Kidney (tissue), 14 donors: ENCODE measurements around the gene MGST3. TPM values are rescaled to one million over a fixed set of nuclear protein-coding genes. Genes with fewer than 3 reads are reported as not detected.
"Not testable (repeated sequence)": the region's sequence is repeated elsewhere in the genome, so short reads cannot be mapped to it uniquely, and the experiment has no call there.

Source experiments
- DNase-seq, 5 donors: peaks; one replicate each; pipeline ENCODE4 v3.0.0-alpha.2; 2013 to 2020
- FAIRE-seq: peaks from 2 replicates; lab custom pipeline; 2012; peaks lifted over from hg19 to GRCh38; lab: Jason Lieb, UNC
- H3K27ac ChIP-seq, 2 donors: one replicate each; pipeline ENCODE4 v1.7.0; 2013; ENCODE audit warnings: low read depth in 2 of 2, low read length in 2 of 2, inconsistent platforms in 1 of 2
- H3K27me3 ChIP-seq: one replicate; pipeline ENCODE4 v1.7.1; 2013; ENCODE audit warnings: low read length, inconsistent platforms; ENCODE audit not compliant: control insufficient read depth, insufficient read depth
- H3K36me3 ChIP-seq, 3 donors: one replicate each; pipeline versions ENCODE4 v1.7.0 to v1.7.1; 2013; ENCODE audit warnings: low read length in 3 of 3, control low read depth in 1 of 3, inconsistent platforms in 1 of 3; ENCODE audit not compliant: insufficient read depth in 3 of 3, control insufficient read depth in 2 of 3
- H3K4me1 ChIP-seq, 3 donors: one replicate each; pipeline versions ENCODE4 v1.7.0 to v1.7.1; 2013; ENCODE audit warnings: low read length in 3 of 3, inconsistent platforms in 1 of 3, low read depth in 1 of 3; ENCODE audit not compliant: control insufficient read depth in 2 of 3, insufficient read depth in 2 of 3
- H3K4me3 ChIP-seq, 3 donors: one replicate each; pipeline versions ENCODE4 v1.7.0 to v1.8.1; 2013; ENCODE audit warnings: low read length in 3 of 3, control low read depth in 1 of 3, inconsistent platforms in 1 of 3
- H3K9ac ChIP-seq, 3 donors: one replicate each; pipeline versions ENCODE4 v1.7.0 to v1.7.1; 2013; ENCODE audit warnings: low read length in 3 of 3, control low read depth in 1 of 3, inconsistent platforms in 1 of 3
- H3K9me3 ChIP-seq, 3 donors: one replicate each; pipeline versions ENCODE4 v1.7.0 to v1.7.1; 2013; ENCODE audit warnings: low read length in 3 of 3, control low read depth in 1 of 3, inconsistent platforms in 1 of 3; ENCODE audit not compliant: control insufficient read depth in 2 of 3, insufficient read depth in 1 of 3
- CTCF ChIP-seq: IDR thresholded peaks from 3 replicates; pipeline ENCODE4 v1.5.1; 2012; ENCODE audit warnings: mild to moderate bottlenecking, moderate library complexity, borderline replicate concordance; ENCODE audit not compliant: insufficient read depth; ENCODE audit errors: extremely low read depth
- intact Hi-C: fragments of 100-400 bp; cut with DNase I; formaldehyde crosslinking; loops from one replicate; pipeline ENCODE4 v1.11.1; 2022
- polyA plus RNA-seq: library from polyadenylated mRNA; stranded (reverse); fragments of 350-450 nt; fragmentation: Illumina TruSeq; extraction: RNeasy Lipid Tissue Mini Kit (QIAGEN cat#74804); gene quantifications from one replicate; pipeline ENCODE4 v1.2.3, GENCODE V29; 2014; ENCODE audit warnings: low read depth, low replicate concordance; ENCODE audit not compliant: insufficient read depth
- total RNA-seq: library from RNA; stranded (reverse); fragmentation: NEBNext Ultra II Directional; extraction: Animal tissue kit (Norgen Biotek cat#: 25700); gene quantifications from one replicate; pipeline ENCODE4 v1.2.1, GENCODE V29; 2021
- donor health status: control.
- donor health status: control.
- donor health status: control.
- donor health status: control.
- donor health status: control.
- donor health status: DM: yes; HTN: yes; CAD: no.
- donor health status: Normal renal cell carcinoma (clear cell type).

MGST3 gene
- total and polyA plus RNA-seq, 2 donors from 2014 or later: 296 to 545 TPM

DNA sequence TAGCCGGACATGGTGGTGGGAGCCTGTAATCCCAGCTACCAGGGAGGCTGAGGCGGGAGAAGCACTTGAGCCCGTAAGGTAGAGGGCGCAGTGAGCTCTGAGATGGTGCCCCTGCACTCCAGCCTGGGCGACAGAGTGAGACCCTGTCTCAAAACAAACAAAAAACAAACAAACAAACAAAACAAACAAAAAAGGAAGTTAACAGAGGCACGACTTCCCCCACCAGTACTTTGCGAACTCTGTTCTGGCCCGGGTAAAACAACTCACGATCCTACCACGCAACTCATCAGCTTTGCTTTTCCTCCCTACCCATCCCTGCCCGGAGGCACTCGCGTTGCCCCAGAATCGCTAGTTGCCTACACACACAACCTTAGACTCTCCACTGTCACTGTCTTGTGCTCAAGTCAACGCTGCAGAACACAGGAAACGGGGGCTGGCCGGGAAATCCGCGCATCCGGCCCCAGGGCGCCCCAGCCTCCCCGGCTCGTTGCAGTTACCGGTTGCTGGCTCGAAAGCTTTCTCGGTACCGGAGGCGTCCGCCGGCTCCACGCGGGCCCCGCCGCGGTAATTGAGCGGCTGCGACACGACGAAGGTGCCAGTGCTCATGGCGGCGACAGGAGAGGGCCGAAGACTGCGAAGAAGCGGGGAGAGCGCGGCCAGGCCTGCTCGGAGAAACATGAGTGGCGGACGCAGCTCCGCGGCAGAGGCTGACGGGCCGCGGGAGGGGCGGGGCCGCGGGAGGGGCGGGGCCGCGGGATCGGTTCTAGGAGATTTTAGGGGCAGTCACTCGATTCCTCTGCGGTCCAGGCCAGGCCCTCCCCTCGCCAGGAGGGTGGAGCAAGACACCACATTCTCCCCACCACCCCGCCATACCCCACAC, 67.1 kb downstream of the MGST3 start, which contains the start of gene ALDH9A1:
Gene ALDH9A1 (minus strand): TSS at position 682 of the 880 bp plus-strand sequence. CDS start 4 bp downstream, at position 678.
- TF ChIP-seq CTCF: peak; percentile 32
- peak within 1 kb of the TSS; percentile 85 to 95 (median 85) for H3K9ac ChIP-seq
- H3K4me3 ChIP-seq: peak within 1 kb of the TSS; percentile 94 to 99 (median 97)
- no peak for FAIRE-seq
- no peaks in the 10 kb centered on the region for H3K9me3 ChIP-seq
- H3K36me3 ChIP-seq: no peaks in the 10 kb centered on the region
- intact Hi-C loops: no loop called here
- no peaks in the 10 kb centered on the region for H3K27me3 ChIP-seq
- DNase-seq: peak; percentile 89 to 95 (median 92)
- peaks cover 0 to 10% (median 0%) of the 10 kb centered on the region in 3 donors for H3K4me1 ChIP-seq
- peak within 1 kb of the TSS; percentile 87 to 96 for H3K27ac ChIP-seq

GRCh38 chr1:165698761-165699052, 67.7 kb downstream of the MGST3 start:
- Histone ChIP-seq H3K27ac (peak overlapping the region; percentile 74 to 87), H3K27me3 (no peaks in the 10 kb centered on the region), H3K9ac (peak overlapping the region; percentile 15 to 85 (median 43)), H3K4me3 (peak overlapping the region; percentile 94 to 97 (median 96)), H3K36me3 (no peaks in the 10 kb centered on the region), H3K9me3 (no peaks in the 10 kb centered on the region), H3K4me1 (peaks cover 0 to 10% (median 0%) of the 10 kb centered on the region in 3 donors)
- TF ChIP-seq CTCF: no peak
- no peak for FAIRE-seq
- DNase-seq: no peak
- intact Hi-C loops: no loop called here

GRCh38 chr1:165699577-165699976, 68.5 kb downstream of the MGST3 start:
- H3K4me1 ChIP-seq: peaks cover 0 to 10% (median 0%) of the 10 kb centered on the region in 3 donors
- no peaks in the 10 kb centered on the region for H3K9me3 ChIP-seq
- H3K36me3 ChIP-seq: no peaks in the 10 kb centered on the region
- DNase-seq (no peak), FAIRE-seq (no peak)
- no peak overlapping the region for H3K9ac ChIP-seq
- H3K27ac ChIP-seq: no peak overlapping the region
- no peak overlapping the region for H3K4me3 ChIP-seq
- no peaks in the 10 kb centered on the region for H3K27me3 ChIP-seq
- intact Hi-C loops: no loop called here
- no peak for TF ChIP-seq CTCF

DNA sequence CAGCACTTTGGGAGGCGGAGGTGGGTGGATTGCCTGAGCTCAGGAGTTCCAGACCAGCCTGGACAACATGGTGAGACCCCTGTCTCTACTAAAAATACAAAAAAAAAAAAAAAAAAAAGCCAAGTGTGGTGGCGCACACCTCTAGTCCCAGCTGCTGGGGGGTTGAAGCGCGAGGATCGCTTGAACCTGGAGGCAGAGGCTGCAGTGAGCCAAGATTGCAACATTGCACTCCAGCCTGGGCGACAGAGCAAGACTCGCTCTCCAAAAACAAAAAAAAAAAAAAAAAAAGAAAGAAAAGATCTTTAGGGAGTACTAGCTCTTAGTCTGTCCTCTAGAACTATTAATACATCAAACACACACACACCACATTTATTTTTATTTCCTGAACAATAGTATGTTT, 70.9 kb downstream of the MGST3 start:
- H3K36me3 ChIP-seq, intact Hi-C loops, H3K27me3 ChIP-seq, H3K4me3 ChIP-seq, H3K9ac ChIP-seq, H3K4me1 ChIP-seq, DNase-seq, FAIRE-seq, H3K27ac ChIP-seq, H3K9me3 ChIP-seq: not testable (repeated sequence)
